Karpas-422 (cell line): ENCODE results near the gene TRPM3. TPM values are rescaled to one million over a fixed set of nuclear protein-coding genes. Genes with fewer than 3 reads are reported as not detected.

Source experiments
- DNase-seq: peaks from one replicate; pipeline ENCODE4 v3.0.0-alpha.2; 2015
- H2AFZ ChIP-seq: fragments of 200-600 bp; sonication (generic); 2 replicates; pipeline ENCODE4 v1.6.1; 2014; ENCODE audit warnings: antibody characterized with exemption, low read length, mixed read lengths
- H3K27ac ChIP-seq: fragments of 200-600 bp; sonication (generic); 2 replicates; pipeline ENCODE4 v1.5.1; 2014; ENCODE audit warnings: mild to moderate bottlenecking, low read length, moderate library complexity
- H3K27me3 ChIP-seq: fragments of 200-600 bp; sonication (generic); 2 replicates; pipeline ENCODE4 v1.6.1; 2014; ENCODE audit warnings: low read length, mixed read lengths
- H3K36me3 ChIP-seq: fragments of 200-600 bp; sonication (generic); 2 replicates; pipeline ENCODE4 v1.6.1; 2014; ENCODE audit warnings: low read length, mixed read lengths; ENCODE audit not compliant: insufficient read depth
- H3K4me1 ChIP-seq: fragments of 200-600 bp; sonication (generic); 2 replicates; pipeline ENCODE4 v1.6.1; 2014; ENCODE audit warnings: mild to moderate bottlenecking, low read length, mixed read lengths
- H3K4me2 ChIP-seq: fragments of 200-600 bp; sonication (generic); 2 replicates; pipeline ENCODE4 v1.6.1; 2014; ENCODE audit warnings: low read length, low read depth, mild to moderate bottlenecking; ENCODE audit not compliant: poor library complexity, severe bottlenecking
- H3K4me3 ChIP-seq: fragments of 200-600 bp; sonication (generic); 2 replicates; pipeline ENCODE4 v1.5.1; 2014; ENCODE audit warnings: mild to moderate bottlenecking, antibody characterized with exemption, low read length, mixed read lengths
- H3K79me2 ChIP-seq: fragments of 200-600 bp; sonication (generic); 2 replicates; pipeline ENCODE4 v1.6.1; 2014; ENCODE audit warnings: mild to moderate bottlenecking, low read length, mixed read lengths
- H3K9ac ChIP-seq: fragments of 200-600 bp; sonication (generic); 2 replicates; pipeline ENCODE4 v1.6.0; 2014; ENCODE audit warnings: low read length
- H3K9me2 ChIP-seq: fragments of 200-600 bp; sonication (generic), shearing (Covaris generic); replicated peaks from 2 replicates; pipeline ENCODE4 v1.6.0; 2014; ENCODE audit warnings: mild to moderate bottlenecking, low read length, moderate library complexity; ENCODE audit not compliant: insufficient read depth
- H3K9me3 ChIP-seq: fragments of 300-700, 200-600 bp; sonication (generic); 2 replicates; pipeline ENCODE4 v1.6.1; 2014; ENCODE audit warnings: low read length, mixed read lengths
- H4K20me1 ChIP-seq: fragments of 200-600 bp; sonication (generic); 2 replicates; pipeline ENCODE4 v1.6.1; 2014; ENCODE audit warnings: mild to moderate bottlenecking, antibody characterized with exemption, low read length, low read depth; ENCODE audit not compliant: insufficient read depth
- total RNA-seq: library from RNA; depleted of rRNA; stranded (reverse); fragments of >200 nt; shearing (Covaris generic); gene quantifications from 2 replicates; pipeline ENCODE4 v1.2.3, GENCODE V29; 2014; ENCODE audit warnings: low replicate concordance

Gene TRPM3
- total RNA-seq, 1 experiment from 2014 or later = not detected

GRCh38 chr9:71096421-71097108 lies 24.9 kb downstream of the TRPM3 start:
- no peak for DNase-seq
- H3K9ac ChIP-seq = no peak overlapping the region
- H3K4me1 ChIP-seq = no peaks in the 10 kb centered on the region
- H3K4me3 ChIP-seq = no peak overlapping the region
- H4K20me1 ChIP-seq = no peaks in the 10 kb centered on the region
- H3K9me3 ChIP-seq = no peaks in the 10 kb centered on the region
- H3K27me3 ChIP-seq = no peaks in the 10 kb centered on the region
- H3K9me2 ChIP-seq = no peaks in the 10 kb centered on the region
- no peak overlapping the region for H3K4me2 ChIP-seq
- H2AFZ ChIP-seq = no peak overlapping the region
- H3K36me3 ChIP-seq = no peaks in the 10 kb centered on the region
- no peaks in the 10 kb centered on the region for H3K79me2 ChIP-seq
- H3K27ac ChIP-seq = no peak overlapping the region

- Histone ChIP-seq H3K9me3 (no peaks in the 10 kb centered on the region), H3K27me3 (no peaks in the 10 kb centered on the region), H3K4me3 (no peak overlapping the region), H2AFZ (no peak overlapping the region), H3K4me1 (no peaks in the 10 kb centered on the region), H3K9me2 (no peaks in the 10 kb centered on the region), H3K36me3 (no peaks in the 10 kb centered on the region), H3K9ac (no peak overlapping the region), H3K79me2 (no peaks in the 10 kb centered on the region), H3K27ac (no peak overlapping the region), H4K20me1 (no peaks in the 10 kb centered on the region), H3K4me2 (no peak overlapping the region)
- no peak for DNase-seq
Measured at GRCh38 chr9:71094708-71095251, 26.6 kb downstream of the TRPM3 start.

GRCh38 chr9:71090896-71091295 lies 30.5 kb downstream of the TRPM3 start:
- H4K20me1 ChIP-seq = no peaks in the 10 kb centered on the region
- H3K4me1 ChIP-seq = no peaks in the 10 kb centered on the region
- no peak overlapping the region for H3K27ac ChIP-seq
- H3K36me3 ChIP-seq = no peaks in the 10 kb centered on the region
- H3K4me3 ChIP-seq = no peak overlapping the region
- H3K9me3 ChIP-seq = no peaks in the 10 kb centered on the region
- H3K27me3 ChIP-seq = no peaks in the 10 kb centered on the region
- DNase-seq = no peak
- H3K9me2 ChIP-seq = no peaks in the 10 kb centered on the region
- no peak overlapping the region for H3K9ac ChIP-seq
- no peaks in the 10 kb centered on the region for H3K79me2 ChIP-seq
- H3K4me2 ChIP-seq = no peak overlapping the region
- no peak overlapping the region for H2AFZ ChIP-seq

GRCh38 chr9:71079451-71079850 lies 42.0 kb downstream of the TRPM3 start:
- Histone ChIP-seq H3K27ac (no peak overlapping the region), H3K9ac (no peak overlapping the region), H3K4me2 (no peak overlapping the region), H3K36me3 (no peaks in the 10 kb centered on the region), H3K27me3 (no peaks in the 10 kb centered on the region), H3K9me3 (no peaks in the 10 kb centered on the region), H3K79me2 (no peaks in the 10 kb centered on the region), H3K9me2 (no peaks in the 10 kb centered on the region), H2AFZ (no peak overlapping the region), H3K4me1 (no peaks in the 10 kb centered on the region), H4K20me1 (no peaks in the 10 kb centered on the region), H3K4me3 (no peak overlapping the region)
- no peak for DNase-seq

GRCh38 chr9:71076096-71076495 lies 45.3 kb downstream of the TRPM3 start:
- Histone ChIP-seq H4K20me1 (no peaks in the 10 kb centered on the region), H2AFZ (no peak overlapping the region)

GRCh38 chr9:71073494-71073893 lies 47.9 kb downstream of the TRPM3 start:
- Histone ChIP-seq H3K36me3 (no peaks in the 10 kb centered on the region), H3K9ac (no peak overlapping the region), H4K20me1 (no peaks in the 10 kb centered on the region), H3K4me1 (no peaks in the 10 kb centered on the region), H3K9me3 (no peaks in the 10 kb centered on the region), H3K9me2 (no peaks in the 10 kb centered on the region), H3K79me2 (no peaks in the 10 kb centered on the region), H3K27ac (no peak overlapping the region), H2AFZ (no peak overlapping the region), H3K4me2 (no peak overlapping the region), H3K27me3 (no peaks in the 10 kb centered on the region), H3K4me3 (no peak overlapping the region)
- DNase-seq = no peak

More at GRCh38 chr9:71076096-71076495, 45.3 kb downstream of the TRPM3 start:
- DNase-seq = no peak
- Histone ChIP-seq H3K4me1 (no peaks in the 10 kb centered on the region), H3K27ac (no peak overlapping the region), H3K79me2 (no peaks in the 10 kb centered on the region), H3K9me3 (no peaks in the 10 kb centered on the region), H3K9ac (no peak overlapping the region), H3K4me3 (no peak overlapping the region), H3K4me2 (no peak overlapping the region), H3K36me3 (no peaks in the 10 kb centered on the region), H3K9me2 (no peaks in the 10 kb centered on the region), H3K27me3 (no peaks in the 10 kb centered on the region)

- Histone ChIP-seq H3K36me3 (no peaks in the 10 kb centered on the region), H3K9me3 (no peaks in the 10 kb centered on the region), H3K27me3 (no peaks in the 10 kb centered on the region), H3K9me2 (no peaks in the 10 kb centered on the region), H4K20me1 (no peaks in the 10 kb centered on the region), H3K27ac (no peak overlapping the region), H3K4me2 (no peak overlapping the region), H3K4me1 (no peaks in the 10 kb centered on the region), H3K79me2 (no peaks in the 10 kb centered on the region), H3K9ac (no peak overlapping the region), H3K4me3 (no peak overlapping the region), H2AFZ (no peak overlapping the region)
- DNase-seq = no peak
Measured at GRCh38 chr9:71072587-71072986, 48.8 kb downstream of the TRPM3 start.

GRCh38 chr9:71071633-71072032 lies 49.8 kb downstream of the TRPM3 start:
- Histone ChIP-seq H3K9ac (no peak overlapping the region), H4K20me1 (no peaks in the 10 kb centered on the region)

More at GRCh38 chr9:71071633-71072032, 49.8 kb downstream of the TRPM3 start:
- H3K4me1 ChIP-seq = no peaks in the 10 kb centered on the region
- H3K27me3 ChIP-seq = no peaks in the 10 kb centered on the region
- no peaks in the 10 kb centered on the region for H3K36me3 ChIP-seq
- H3K27ac ChIP-seq = no peak overlapping the region
- no peaks in the 10 kb centered on the region for H3K9me3 ChIP-seq
- no peak overlapping the region for H3K4me2 ChIP-seq
- no peaks in the 10 kb centered on the region for H3K79me2 ChIP-seq
- no peak for DNase-seq
- H2AFZ ChIP-seq = no peak overlapping the region
- H3K4me3 ChIP-seq = no peak overlapping the region
- no peaks in the 10 kb centered on the region for H3K9me2 ChIP-seq
